GM21360 (cell line): Measurements from ENCODE around the gene FERD3L.
"Not testable (repeated sequence)": the region's sequence is repeated elsewhere in the genome, so short reads cannot be mapped to it uniquely, and the experiment has no call there.

Source experiments
- ATAC-seq: cut with Tn5 transposase; IDR thresholded peaks from one replicate; pipeline ENCODE4 v1.9.1; 2021; ENCODE audit warnings: mild to moderate bottlenecking, moderate library complexity; ENCODE audit not compliant: unreplicated experiment

FERD3L gene

GRCh38 chr7:19144661-19145433 lies at the start of gene FERD3L:
Gene FERD3L (minus strand): TSS chr7:19145421. CDS start chr7:19145362, 59 bp downstream.
- no peak for ATAC-seq

GRCh38 chr7:19194417-19194816 lies 49.2 kb upstream of the FERD3L start:
- not testable (repeated sequence) for ATAC-seq

GRCh38 chr7:19181634-19182033 lies 36.4 kb upstream of the FERD3L start:
- no peak for ATAC-seq

- ATAC-seq = no peak
Measured at GRCh38 chr7:19178595-19178994, 33.4 kb upstream of the FERD3L start.

GRCh38 chr7:19177269-19177668 lies 32.0 kb upstream of the FERD3L start:
- ATAC-seq = no peak

- ATAC-seq = no peak
Measured at GRCh38 chr7:19175241-19175640, 30.0 kb upstream of the FERD3L start.

- ATAC-seq = no peak
Measured at GRCh38 chr7:19161671-19162070, 16.4 kb upstream of the FERD3L start.

GRCh38 chr7:19146699-19147098 lies 1.5 kb upstream of the FERD3L start:
- no peak for ATAC-seq

- no peak for ATAC-seq
Measured at GRCh38 chr7:19145434-19146115, 354 bp upstream of the FERD3L start.

- ATAC-seq = no peak
Measured at GRCh38 chr7:19143881-19144574, 1.2 kb downstream of the FERD3L start.

GRCh38 chr7:19139706-19140327 lies 5.4 kb downstream of the FERD3L start:
- ATAC-seq = no peak

- no peak for ATAC-seq
Measured at GRCh38 chr7:19133886-19134285, 11.3 kb downstream of the FERD3L start.

GRCh38 chr7:19133390-19133789 lies 11.8 kb downstream of the FERD3L start:
- ATAC-seq = no peak

GRCh38 chr7:19128856-19129255 lies 16.4 kb downstream of the FERD3L start:
- no peak for ATAC-seq

- no peak for ATAC-seq
Measured at GRCh38 chr7:19121977-19122588, 23.1 kb downstream of the FERD3L start.

- no peak for ATAC-seq
Measured at GRCh38 chr7:19119870-19120486, 25.2 kb downstream of the FERD3L start.

GRCh38 chr7:19119372-19119771 lies 25.8 kb downstream of the FERD3L start:
- no peak for ATAC-seq

- ATAC-seq = no peak
Measured at GRCh38 chr7:19118636-19119371, 26.4 kb downstream of the FERD3L start.

- no peak for ATAC-seq
Measured at GRCh38 chr7:19117870-19118608, 27.2 kb downstream of the FERD3L start.
